Activated B cell treated with CpG ODN at 0.5 μM for 24 hours (primary cell): ENCODE data around the gene MYLK3. TPM values are rescaled to one million over a fixed set of nuclear protein-coding genes. Genes with fewer than 3 reads are reported as not detected.

Experiments
- ATAC-seq: fragments of 200-7000 bp; cut with Tn5 transposase; one replicate; pipeline ENCODE4 v1.10.0; 2021; ENCODE audit warnings: low read depth, mild to moderate bottlenecking, moderate library complexity
- CTCF ChIA-PET: fragments of 350-600 bp; sonication (Branson Sonifier 250); formaldehyde crosslinking; loops from one replicate; lab custom pipeline; 2021; ENCODE audit warnings: antibody characterized with exemption; lab: Charles Lee
- POLR2A ChIA-PET: fragments of 350-600 bp; sonication (Branson Sonifier 250); formaldehyde crosslinking; loops from one replicate; lab custom pipeline; 2021; ENCODE audit warnings: antibody characterized with exemption; lab: Charles Lee
- DNase-seq: peaks from one replicate; pipeline ENCODE4 v3.0.0; 2022
- H3K27ac Mint-ChIP-seq: one replicate; pipeline ENCODE4 v1.8.0; 2020; ENCODE audit warnings: mixed read lengths
- H3K27me3 Mint-ChIP-seq: one replicate; pipeline ENCODE4 v1.8.0; 2021; ENCODE audit warnings: mixed read lengths
- H3K36me3 Mint-ChIP-seq: one replicate; pipeline ENCODE4 v1.8.0; 2021; ENCODE audit warnings: low read depth, mixed read lengths
- H3K4me1 Mint-ChIP-seq: one replicate; pipeline ENCODE4 v1.8.0; 2021; ENCODE audit warnings: mixed read lengths
- H3K4me3 Mint-ChIP-seq: one replicate; pipeline ENCODE4 v1.8.0; 2020; ENCODE audit warnings: mild to moderate bottlenecking, mixed read lengths
- H3K9me3 Mint-ChIP-seq: one replicate; pipeline ENCODE4 v1.8.0; 2020; ENCODE audit warnings: mixed read lengths
- CTCF ChIP-seq: fragments of 200-600 bp; IDR thresholded peaks from one replicate; pipeline ENCODE4 v1.8.0; 2022; ENCODE audit warnings: antibody characterized with exemption, mild to moderate bottlenecking
- intact Hi-C: fragments of 100-400 bp; cut with micrococcal nuclease; formaldehyde crosslinking; loops from one replicate; pipeline ENCODE4 v1.15.1; 2024
- total RNA-seq: library from RNA; stranded (reverse); gene quantifications from 2 replicates; pipeline ENCODE4 v1.2.3, GENCODE V29; 2022

The MYLK3 gene
- total RNA-seq, 1 donor from 2014 or later: 0.55 TPM

- Mint-ChIP-seq H3K4me3 (peak overlapping the region; percentile 84), H3K4me1 (peaks cover 55% of the 10 kb centered on the region), H3K36me3 (peaks cover 20% of the 10 kb centered on the region), H3K27me3 (no peaks in the 10 kb centered on the region), H3K27ac (peak overlapping the region; percentile 86), H3K9me3 (peaks cover 21% of the 10 kb centered on the region)
- no peak for TF ChIP-seq CTCF
- DNase-seq: no peak
- intact Hi-C loops: loop anchor here (1.0 to 2.0 kb wide), 6 partner anchors 11 to 183 kb away; partner anchors contain the start of genes C16orf87, DNAJA2, GPT2 and ORC6
- CTCF ChIA-PET: interaction anchor here (1.4 to 3.3 kb wide), 2 partner anchors 10 to 117 kb away, joined by 3 to 14 read pairs; no protein-coding TSS in a partner anchor
- POLR2A ChIA-PET: interaction anchor here (0.6 to 3.4 kb wide), 6 partner anchors 12 to 183 kb away, joined by 3 to 26 read pairs (median 5); partner anchors contain the start of genes C16orf87, DNAJA2 and ORC6
- no peak for ATAC-seq
Measured at GRCh38 chr16:46790599-46791270, 42.6 kb upstream of the MYLK3 start.

- Mint-ChIP-seq H3K4me1 (peaks cover 57% of the 10 kb centered on the region), H3K36me3 (peaks cover 11% of the 10 kb centered on the region)
- intact Hi-C loops: loop anchor here (1.0 to 10.0 kb wide), 10 partner anchors 12 to 1815 kb away; partner anchors contain the start of genes C16orf87, GPT2, NETO2 and ORC6
Measured at GRCh38 chr16:46789499-46790414, 41.6 kb upstream of the MYLK3 start.

DNA sequence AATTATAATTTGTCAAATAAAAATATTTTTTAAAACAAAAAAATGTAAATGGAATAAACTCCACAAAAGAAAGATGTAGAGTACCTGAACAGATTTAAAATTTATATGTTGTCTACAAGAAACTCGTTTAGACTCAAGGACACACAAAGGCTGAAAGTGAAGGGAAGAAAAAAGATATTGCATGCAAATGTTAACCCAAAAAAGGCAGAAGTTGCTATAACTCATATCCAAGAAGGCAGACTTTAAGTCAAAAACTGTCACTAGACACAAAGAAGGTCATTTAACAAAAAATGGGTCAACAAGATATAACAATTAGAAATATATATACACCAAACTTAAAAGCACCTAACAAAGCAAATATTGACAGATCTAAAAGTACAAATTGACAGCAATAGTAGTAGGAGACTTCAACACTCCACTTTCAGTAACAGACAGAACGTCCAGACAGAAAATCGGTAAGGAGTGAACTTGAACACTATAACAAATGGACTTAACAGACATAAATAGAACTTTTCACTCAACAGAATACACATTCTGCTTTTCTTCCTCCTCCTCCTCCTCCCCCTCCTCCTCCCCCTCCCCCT lies 40.8 kb upstream of the MYLK3 start:
- no peak for DNase-seq
- CTCF ChIA-PET: interaction anchor here (1.0 kb wide), 1 partner anchor 39 kb away, joined by 3 read pairs; no protein-coding TSS in a partner anchor
- Mint-ChIP-seq H3K27ac (peak overlapping the region; percentile 86), H3K9me3 (peaks cover 11% of the 10 kb centered on the region), H3K27me3 (no peaks in the 10 kb centered on the region), H3K4me3 (peak overlapping the region; percentile 84), H3K4me1 (peaks cover 58% of the 10 kb centered on the region), H3K36me3 (peaks cover 6% of the 10 kb centered on the region)
- POLR2A ChIA-PET: interaction anchor here (3.3 to 3.4 kb wide), 2 partner anchors 42 to 98 kb away, joined by 20 to 26 read pairs; partner anchors contain the start of genes C16orf87 and ORC6
- no peak for ATAC-seq
- intact Hi-C loops: loop anchor here (2.0 to 10.0 kb wide), 5 partner anchors 46 to 1816 kb away; partner anchors contain the start of gene NETO2
- no peak for TF ChIP-seq CTCF

More at GRCh38 chr16:46789499-46790414, 41.6 kb upstream of the MYLK3 start:
- DNase-seq (peak; percentile 77), ATAC-seq (peak; percentile 93)
- Mint-ChIP-seq H3K27ac (peak overlapping the region; percentile 86), H3K27me3 (no peaks in the 10 kb centered on the region), H3K9me3 (peaks cover 15% of the 10 kb centered on the region), H3K4me3 (peak overlapping the region; percentile 84)
- CTCF ChIA-PET: interaction anchor here (1.0 to 3.3 kb wide), 3 partner anchors 11 to 39 kb away, joined by 3 to 14 read pairs (median 4); no protein-coding TSS in a partner anchor
- POLR2A ChIA-PET: interaction anchor here (0.6 to 3.4 kb wide), 7 partner anchors 11 to 184 kb away, joined by 3 to 26 read pairs (median 4); partner anchors contain the start of genes C16orf87, DNAJA2, GPT2 and ORC6
- no peak for TF ChIP-seq CTCF

DNA sequence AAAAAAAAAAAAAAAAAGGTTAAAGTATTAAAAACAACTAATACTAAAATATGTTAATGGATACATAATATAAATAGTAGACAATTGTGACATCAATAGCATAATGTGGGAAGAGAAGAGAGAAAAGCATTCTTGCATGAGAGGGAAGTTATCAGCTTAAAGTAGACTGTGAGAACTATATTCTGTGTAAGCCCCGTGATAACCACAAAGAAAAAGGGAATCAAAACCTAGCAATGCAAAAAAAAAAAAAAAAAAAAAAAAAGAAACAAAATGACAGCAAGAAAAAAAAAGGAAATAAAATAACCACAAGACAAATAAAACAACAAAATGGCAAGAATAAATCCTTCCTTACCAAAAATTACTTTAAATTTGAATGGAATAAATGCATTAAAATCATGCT lies 39.8 kb upstream of the MYLK3 start:
- ATAC-seq (peak; percentile 46), DNase-seq (no peak)
- CTCF ChIA-PET: interaction anchor here (0.8 kb wide), 1 partner anchor 13 kb away, joined by 5 read pairs; no protein-coding TSS in a partner anchor
- TF ChIP-seq CTCF: no peak
- POLR2A ChIA-PET: interaction anchor here (0.5 to 3.4 kb wide), 8 partner anchors 43 to 186 kb away, joined by 3 to 26 read pairs (median 4); partner anchors contain the start of genes C16orf87, DNAJA2 and ORC6
- Mint-ChIP-seq H3K9me3 (peaks cover 7% of the 10 kb centered on the region), H3K4me1 (peaks cover 60% of the 10 kb centered on the region), H3K27me3 (no peaks in the 10 kb centered on the region), H3K27ac (peak overlapping the region; percentile 72), H3K36me3 (peaks cover 4% of the 10 kb centered on the region), H3K4me3 (no peak overlapping the region)
- intact Hi-C loops: loop anchor here (2.0 to 10.0 kb wide), 5 partner anchors 45 to 1817 kb away; partner anchors contain the start of gene NETO2
